HG02973 (cell line): ENCODE measurements around the gene PREX1.

Experiments
- ATAC-seq: cut with Tn5 transposase; IDR thresholded peaks from one replicate; pipeline ENCODE4 v1.9.1; 2021; ENCODE audit warnings: moderate library complexity; ENCODE audit not compliant: unreplicated experiment

Gene PREX1

GRCh38 chr20:48738399-48739304 is 89.1 kb downstream of the PREX1 start:
- ATAC-seq = peak; percentile 62

- ATAC-seq = no peak
Measured at GRCh38 chr20:48738094-48738398, 89.8 kb downstream of the PREX1 start.

- no peak for ATAC-seq
Measured at GRCh38 chr20:48737434-48738093, 90.2 kb downstream of the PREX1 start.

GRCh38 chr20:48736636-48737035 is 91.2 kb downstream of the PREX1 start:
- no peak for ATAC-seq

- ATAC-seq = no peak
Measured at GRCh38 chr20:48736231-48736630, 91.6 kb downstream of the PREX1 start.

- ATAC-seq = no peak
Measured at GRCh38 chr20:48735112-48735511, 92.7 kb downstream of the PREX1 start.

GRCh38 chr20:48734104-48734749 is 93.6 kb downstream of the PREX1 start:
- no peak for ATAC-seq

- no peak for ATAC-seq
Measured at GRCh38 chr20:48733296-48733790, 94.5 kb downstream of the PREX1 start.

- no peak for ATAC-seq
Measured at GRCh38 chr20:48732081-48732829, 95.5 kb downstream of the PREX1 start.

GRCh38 chr20:48731536-48731935 is 96.3 kb downstream of the PREX1 start:
- no peak for ATAC-seq

- ATAC-seq = no peak
Measured at GRCh38 chr20:48730977-48731376, 96.8 kb downstream of the PREX1 start.

- no peak for ATAC-seq
Measured at GRCh38 chr20:48729538-48729937, 98.3 kb downstream of the PREX1 start.

- ATAC-seq = no peak
Measured at GRCh38 chr20:48728042-48728825, 99.6 kb downstream of the PREX1 start.

- ATAC-seq = no peak
Measured at GRCh38 chr20:48727226-48727625, 100.6 kb downstream of the PREX1 start.

- ATAC-seq = no peak
Measured at GRCh38 chr20:48725555-48725991, 102.2 kb downstream of the PREX1 start.

GRCh38 chr20:48724891-48725554 is 102.8 kb downstream of the PREX1 start:
- ATAC-seq = no peak

GRCh38 chr20:48724382-48724781 is 103.4 kb downstream of the PREX1 start:
- ATAC-seq = no peak

GRCh38 chr20:48723308-48724264 is 104.2 kb downstream of the PREX1 start:
- ATAC-seq = no peak
